Mucosa of rectum (tissue), 2 donors: ENCODE results near the gene RPS25.
A peak's percentile ranks its signal among the peaks of the same experiment; 100 is the strongest.
"Not testable (repeated sequence)": the region's sequence is repeated elsewhere in the genome, so short reads cannot be mapped to it uniquely, and the experiment has no call there.

Source experiments
- H3K27ac ChIP-seq, 2 donors: one replicate each; pipeline ENCODE4 v1.7.0; 2013; ENCODE audit warnings: inconsistent platforms in 2 of 2, low read depth in 2 of 2, low read length in 2 of 2
- H3K27me3 ChIP-seq, 2 donors: one replicate each; pipeline ENCODE4 v1.7.0; 2013; ENCODE audit warnings: low read length in 2 of 2; ENCODE audit not compliant: control insufficient read depth in 2 of 2, insufficient read depth in 2 of 2
- H3K36me3 ChIP-seq, 2 donors: one replicate each; pipeline ENCODE4 v1.7.0; 2013; ENCODE audit warnings: low read length in 2 of 2; ENCODE audit not compliant: control insufficient read depth in 2 of 2, insufficient read depth in 2 of 2
- H3K4me1 ChIP-seq, 2 donors: one replicate each; pipeline ENCODE4 v1.7.0; 2013; ENCODE audit warnings: low read length in 2 of 2, mild to moderate bottlenecking in 1 of 2; ENCODE audit not compliant: control insufficient read depth in 2 of 2, insufficient read depth in 2 of 2
- H3K4me3 ChIP-seq, 2 donors: one replicate each; pipeline ENCODE4 v1.7.0; 2013; ENCODE audit warnings: low read length in 2 of 2
- H3K9ac ChIP-seq, 2 donors: one replicate each; pipeline ENCODE4 v1.7.0; 2013; ENCODE audit warnings: low read length in 2 of 2, low read depth in 1 of 2, mild to moderate bottlenecking in 1 of 2
- H3K9me3 ChIP-seq, 2 donors: one replicate each; pipeline ENCODE4 v1.7.0; 2013; ENCODE audit warnings: low read length in 2 of 2; ENCODE audit not compliant: control insufficient read depth in 2 of 2
- donor health status: healthy.
- donor health status: Normal muscosa, but diverticular disease.

RPS25 gene

GRCh38 chr11:119039471-119039870 lies 21.3 kb upstream of the RPS25 start:
- H3K36me3 ChIP-seq, H3K4me1 ChIP-seq, H3K27me3 ChIP-seq, H3K4me3 ChIP-seq, H3K27ac ChIP-seq, H3K9me3 ChIP-seq, H3K9ac ChIP-seq: not testable (repeated sequence)

GRCh38 chr11:119038884-119039283 lies 20.7 kb upstream of the RPS25 start:
- Histone ChIP-seq H3K4me3 (no peak overlapping the region), H3K27me3 (no peaks in the 10 kb centered on the region), H3K9me3 (no peaks in the 10 kb centered on the region), H3K36me3 (no peaks in the 10 kb centered on the region), H3K27ac (no peak overlapping the region), H3K4me1 (no peaks in the 10 kb centered on the region), H3K9ac (no peak overlapping the region)

- H3K9me3 ChIP-seq: no peaks in the 10 kb centered on the region
- H3K36me3 ChIP-seq: no peaks in the 10 kb centered on the region
- H3K27ac ChIP-seq: no peak overlapping the region
- no peak overlapping the region for H3K4me3 ChIP-seq
- no peak overlapping the region for H3K9ac ChIP-seq
- no peaks in the 10 kb centered on the region for H3K27me3 ChIP-seq
- peaks cover 3 to 6% of the 10 kb centered on the region in 2 donors for H3K4me1 ChIP-seq
Observed at GRCh38 chr11:119034813-119035212, 16.7 kb upstream of the RPS25 start.

GRCh38 chr11:119033421-119033820 lies 15.3 kb upstream of the RPS25 start:
- H3K9me3 ChIP-seq, H3K4me3 ChIP-seq, H3K9ac ChIP-seq, H3K36me3 ChIP-seq, H3K27me3 ChIP-seq, H3K27ac ChIP-seq: not testable (repeated sequence)
- peaks cover 17 to 20% of the 10 kb centered on the region in 2 donors for H3K4me1 ChIP-seq

GRCh38 chr11:119031912-119032280 lies 13.8 kb upstream of the RPS25 start:
- Histone ChIP-seq H3K27ac (no peak overlapping the region), H3K36me3 (peaks cover under 1 to 6% of the 10 kb centered on the region in 2 donors), H3K4me1 (peaks cover 32 to 35% of the 10 kb centered on the region in 2 donors), H3K9ac (no peak overlapping the region), H3K9me3 (no peaks in the 10 kb centered on the region), H3K4me3 (no peak overlapping the region), H3K27me3 (no peaks in the 10 kb centered on the region)

GRCh38 chr11:119030329-119031047 lies 12.3 kb upstream of the RPS25 start, which contains the start of gene SLC37A4:
Gene SLC37A4 (minus strand): TSS chr11:119030877.
- Histone ChIP-seq H3K4me3 (peak within 1 kb of the TSS; percentile 80 to 91), H3K27ac (peak within 1 kb of the TSS; percentile 90 to 93), H3K9me3 (no peaks in the 10 kb centered on the region), H3K27me3 (no peaks in the 10 kb centered on the region), H3K4me1 (peaks cover 39% of the 10 kb centered on the region in 2 donors), H3K9ac (peak within 1 kb of the TSS; percentile 74 to 96), H3K36me3 (peaks cover 9 to 14% of the 10 kb centered on the region in 2 donors)

GRCh38 chr11:119030029-119030328 lies 11.8 kb upstream of the RPS25 start:
- H3K27me3 ChIP-seq: no peaks in the 10 kb centered on the region
- H3K36me3 ChIP-seq: peaks cover 13 to 19% of the 10 kb centered on the region in 2 donors
- no peaks in the 10 kb centered on the region for H3K9me3 ChIP-seq
- H3K4me3 ChIP-seq: peak overlapping the region; percentile 80 to 91
- H3K9ac ChIP-seq: peak overlapping the region; percentile 70 to 96
- H3K27ac ChIP-seq: peak overlapping the region; percentile 90 to 93
- H3K4me1 ChIP-seq: peaks cover 39% of the 10 kb centered on the region in 2 donors

- peak overlapping the region; percentile 70 to 96 for H3K9ac ChIP-seq
- H3K27me3 ChIP-seq: no peaks in the 10 kb centered on the region
- H3K27ac ChIP-seq: peak overlapping the region; percentile 90 to 93
- H3K36me3 ChIP-seq: peaks cover 18 to 23% of the 10 kb centered on the region in 2 donors
- H3K4me1 ChIP-seq: peaks cover 39 to 43% of the 10 kb centered on the region in 2 donors
- H3K4me3 ChIP-seq: peak overlapping the region; percentile 80 to 91
- no peaks in the 10 kb centered on the region for H3K9me3 ChIP-seq
Observed at GRCh38 chr11:119029340-119030028, 11.3 kb upstream of the RPS25 start.

- H3K36me3 ChIP-seq: peaks cover 23 to 28% of the 10 kb centered on the region in 2 donors
- no peaks in the 10 kb centered on the region for H3K9me3 ChIP-seq
- H3K4me3 ChIP-seq: peak overlapping the region; percentile 80 to 91
- peak overlapping the region; percentile 43 to 96 for H3K9ac ChIP-seq
- H3K27me3 ChIP-seq: no peaks in the 10 kb centered on the region
- H3K27ac ChIP-seq: peak overlapping the region; percentile 90 to 93
- H3K4me1 ChIP-seq: peaks cover 39 to 45% of the 10 kb centered on the region in 2 donors
Observed at GRCh38 chr11:119029069-119029339, 10.9 kb upstream of the RPS25 start.

GRCh38 chr11:119028346-119029068 lies 10.4 kb upstream of the RPS25 start:
- Histone ChIP-seq H3K4me1 (peaks cover 39 to 45% of the 10 kb centered on the region in 2 donors), H3K4me3 (peak overlapping the region; percentile 80 to 91), H3K36me3 (peaks cover 27 to 31% of the 10 kb centered on the region in 2 donors), H3K27me3 (no peaks in the 10 kb centered on the region), H3K9ac (peak overlapping the region; percentile 43 to 96), H3K27ac (peak overlapping the region; percentile 90 to 93), H3K9me3 (no peaks in the 10 kb centered on the region)
